ENCODE data around the gene MAGOHB. TPM values are rescaled to one million over a fixed set of nuclear protein-coding genes. Genes with fewer than 3 reads are reported as not detected.

The MAGOHB gene
- total RNA-seq, 4 donors from 2014 or later = 6.5 to 24.5 (median 17.1) TPM

- no peak for DNase-seq (ENCODE audit: low spot score in 2 of 2)
- Histone ChIP-seq H3K9me3 (no peaks in the 10 kb centered on the region), H3K4me3 (no peak overlapping the region), H3K36me3 (no peaks in the 10 kb centered on the region), H3K27ac (no peak overlapping the region), H3K4me1 (no peaks in the 10 kb centered on the region), H3K27me3 (peaks cover 0 to 9% of the 10 kb centered on the region in 2 donors)
- TF ChIP-seq CTCF (IDR thresholded peaks at IDR 0.05) = no peak
- TF ChIP-seq POLR2A (IDR thresholded peaks at IDR 0.05) = no peak
- TF ChIP-seq EP300 (IDR thresholded peaks at IDR 0.05) = no peak
These were observed 9.7 kb upstream of the MAGOHB start for GRCh38 chr12:10623131-10623530.

- no peak overlapping the region for H3K4me3 ChIP-seq
- no peaks in the 10 kb centered on the region for H3K9me3 ChIP-seq
- H3K36me3 ChIP-seq = no peaks in the 10 kb centered on the region
- peaks cover 0 to 9% of the 10 kb centered on the region in 2 donors for H3K27me3 ChIP-seq
- no peak for DNase-seq (ENCODE audit: low spot score in 2 of 2)
- WGBS, 2 donors = 70 to 76% methylated on average over 1 of the region's 1 CpG
- TF ChIP-seq POLR2A (IDR thresholded peaks at IDR 0.05) (no peak), CTCF (IDR thresholded peaks at IDR 0.05) (no peak), EP300 (IDR thresholded peaks at IDR 0.05) (no peak)
- no peak overlapping the region for H3K27ac ChIP-seq
- H3K4me1 ChIP-seq = no peaks in the 10 kb centered on the region
These were observed 7.9 kb upstream of the MAGOHB start for GRCh38 chr12:10621278-10621677.

GRCh38 chr12:10620078-10620779, 6.8 kb upstream of the MAGOHB start:
- Histone ChIP-seq H3K4me1 (no peaks in the 10 kb centered on the region), H3K27me3 (peaks cover 0 to 9% of the 10 kb centered on the region in 2 donors), H3K27ac (no peak overlapping the region), H3K36me3 (no peaks in the 10 kb centered on the region), H3K9me3 (no peaks in the 10 kb centered on the region), H3K4me3 (no peak overlapping the region)
- no peak for TF ChIP-seq CTCF (IDR thresholded peaks at IDR 0.05)
- TF ChIP-seq EP300 (IDR thresholded peaks at IDR 0.05) = no peak
- no peak for TF ChIP-seq POLR2A (IDR thresholded peaks at IDR 0.05)
- WGBS, 2 donors = 80 to 85% methylated on average over 10 of the region's 10 CpGs
- no peak for DNase-seq (ENCODE audit: low spot score in 2 of 2)

- H3K4me1 ChIP-seq = peaks cover 0 to 6% (median 0%) of the 10 kb centered on the region in 4 donors
- no peak overlapping the region for H3K4me3 ChIP-seq
- peaks cover 0 to 9% of the 10 kb centered on the region in 2 donors for H3K27me3 ChIP-seq
- H3K36me3 ChIP-seq = no peaks in the 10 kb centered on the region
- H3K27ac ChIP-seq = no peak overlapping the region
- no peaks in the 10 kb centered on the region for H3K9me3 ChIP-seq
- no peak for DNase-seq (ENCODE audit: low spot score in 2 of 2)
- TF ChIP-seq CTCF (IDR thresholded peaks at IDR 0.05) (no peak), EP300 (IDR thresholded peaks at IDR 0.05) (no peak), POLR2A (IDR thresholded peaks at IDR 0.05) (no peak)
- 74 to 76% methylated on average over 5 of the region's 5 CpGs for WGBS, 2 donors
These were observed 5.1 kb upstream of the MAGOHB start for GRCh38 chr12:10618338-10618987.

GRCh38 chr12:10617863-10618262, 4.5 kb upstream of the MAGOHB start:
- Histone ChIP-seq H3K27ac (no peak overlapping the region), H3K4me1 (peaks cover 0 to 6% (median 0%) of the 10 kb centered on the region in 4 donors), H3K36me3 (no peaks in the 10 kb centered on the region), H3K27me3 (peaks cover 0 to 9% of the 10 kb centered on the region in 2 donors), H3K9me3 (no peaks in the 10 kb centered on the region), H3K4me3 (no peak overlapping the region)
- no peak for DNase-seq (ENCODE audit: low spot score in 2 of 2)
- TF ChIP-seq CTCF (IDR thresholded peaks at IDR 0.05) (no peak), EP300 (IDR thresholded peaks at IDR 0.05) (no peak), POLR2A (IDR thresholded peaks at IDR 0.05) (no peak)
- whole genome bisulfite sequencing, 2 donors = 84 to 85% methylated on average over 6 of the region's 6 CpGs
